Ishikawa (cell line): ENCODE data around the gene UFC1.

Experiments
- CEBPB ChIP-seq: IDR thresholded peaks from 2 replicates; pipeline ENCODE4 v1.6.1; 2012
- EGR1 ChIP-seq: IDR thresholded peaks from 2 replicates; pipeline ENCODE4 v1.6.1; 2012
- MAX ChIP-seq: IDR thresholded peaks from 2 replicates; pipeline ENCODE4 v1.6.1; 2012
- NFIC ChIP-seq: IDR thresholded peaks from 2 replicates; pipeline ENCODE4 v1.6.1; 2012
- TAF1 ChIP-seq: IDR thresholded peaks from 2 replicates; pipeline ENCODE4 v1.6.1; 2012; ENCODE audit warnings: low read depth, mild to moderate bottlenecking
- TEAD4 ChIP-seq: IDR thresholded peaks from 2 replicates; pipeline ENCODE4 v1.6.1; 2012
- USF1 ChIP-seq: IDR thresholded peaks from 2 replicates; pipeline ENCODE4 v1.6.1; 2012
- ZBTB7A ChIP-seq: IDR thresholded peaks from 2 replicates; pipeline ENCODE4 v1.6.1; 2012; ENCODE audit warnings: low read depth

GRCh38 chr1:161193561-161194235 is 39.9 kb downstream of the UFC1 start:
- TF ChIP-seq TEAD4, result no peak
- no peak for TF ChIP-seq ZBTB7A
- TF ChIP-seq USF1, result no peak
- TF ChIP-seq EGR1, result no peak
- TF ChIP-seq TAF1, result no peak
- no peak for TF ChIP-seq MAX
- no peak for TF ChIP-seq NFIC
- no peak for TF ChIP-seq CEBPB
